UCSD-AML1 (cell line): ENCODE measurements around the gene ANAPC4.

Experiments
- DNase-seq: peaks from one replicate; lab custom pipeline; 2025; ENCODE audit not compliant: unreplicated experiment; lab: John Stamatoyannopoulos, UW

ANAPC4 gene

GRCh38 chr4:25430630-25431029 is 53.6 kb downstream of the ANAPC4 start:
- no peak for DNase-seq

GRCh38 chr4:25433966-25434827 is 57.1 kb downstream of the ANAPC4 start:
- no peak for DNase-seq

- no peak for DNase-seq
Measured at GRCh38 chr4:25437926-25438325, 60.9 kb downstream of the ANAPC4 start.

- no peak for DNase-seq
Measured at GRCh38 chr4:25439918-25440477, 62.9 kb downstream of the ANAPC4 start.

- DNase-seq, result no peak
Measured at GRCh38 chr4:25440478-25441030, 63.5 kb downstream of the ANAPC4 start.

- DNase-seq, result peak; percentile 53
Measured at GRCh38 chr4:25441519-25442117, 64.6 kb downstream of the ANAPC4 start.

GRCh38 chr4:25442863-25443307 is 65.8 kb downstream of the ANAPC4 start:
- no peak for DNase-seq

GRCh38 chr4:25443851-25444250 is 66.8 kb downstream of the ANAPC4 start:
- DNase-seq, result no peak

GRCh38 chr4:25446611-25447010 is 69.5 kb downstream of the ANAPC4 start:
- no peak for DNase-seq

GRCh38 chr4:25448379-25449109 is 71.5 kb downstream of the ANAPC4 start:
- peak; percentile 14 for DNase-seq

GRCh38 chr4:25449270-25449669 is 72.2 kb downstream of the ANAPC4 start:
- no peak for DNase-seq

- no peak for DNase-seq
Measured at GRCh38 chr4:25449688-25450087, 72.6 kb downstream of the ANAPC4 start.

GRCh38 chr4:25450491-25450901 is 73.4 kb downstream of the ANAPC4 start:
- no peak for DNase-seq

GRCh38 chr4:25451676-25452075 is 74.6 kb downstream of the ANAPC4 start:
- no peak for DNase-seq

- DNase-seq, result no peak
Measured at GRCh38 chr4:25452081-25452480, 75.0 kb downstream of the ANAPC4 start.

- DNase-seq, result no peak
Measured at GRCh38 chr4:25454476-25454875, 77.4 kb downstream of the ANAPC4 start.

GRCh38 chr4:25457053-25457715 is 80.1 kb downstream of the ANAPC4 start:
- DNase-seq, result no peak

- no peak for DNase-seq
Measured at GRCh38 chr4:25466966-25467697, 90.1 kb downstream of the ANAPC4 start.

GRCh38 chr4:25467843-25468242 is 90.8 kb downstream of the ANAPC4 start:
- no peak for DNase-seq
